Measurements from ENCODE around the gene SF3B3. TPM values are rescaled to one million over a fixed set of nuclear protein-coding genes. Genes with fewer than 3 reads are reported as not detected.
"Not testable (repeated sequence)": the region's sequence is repeated elsewhere in the genome, so short reads cannot be mapped to it uniquely, and the experiment has no call there.

Gene SF3B3
- total RNA-seq, 1 experiment from 2014 or later: 403 TPM

DNA sequence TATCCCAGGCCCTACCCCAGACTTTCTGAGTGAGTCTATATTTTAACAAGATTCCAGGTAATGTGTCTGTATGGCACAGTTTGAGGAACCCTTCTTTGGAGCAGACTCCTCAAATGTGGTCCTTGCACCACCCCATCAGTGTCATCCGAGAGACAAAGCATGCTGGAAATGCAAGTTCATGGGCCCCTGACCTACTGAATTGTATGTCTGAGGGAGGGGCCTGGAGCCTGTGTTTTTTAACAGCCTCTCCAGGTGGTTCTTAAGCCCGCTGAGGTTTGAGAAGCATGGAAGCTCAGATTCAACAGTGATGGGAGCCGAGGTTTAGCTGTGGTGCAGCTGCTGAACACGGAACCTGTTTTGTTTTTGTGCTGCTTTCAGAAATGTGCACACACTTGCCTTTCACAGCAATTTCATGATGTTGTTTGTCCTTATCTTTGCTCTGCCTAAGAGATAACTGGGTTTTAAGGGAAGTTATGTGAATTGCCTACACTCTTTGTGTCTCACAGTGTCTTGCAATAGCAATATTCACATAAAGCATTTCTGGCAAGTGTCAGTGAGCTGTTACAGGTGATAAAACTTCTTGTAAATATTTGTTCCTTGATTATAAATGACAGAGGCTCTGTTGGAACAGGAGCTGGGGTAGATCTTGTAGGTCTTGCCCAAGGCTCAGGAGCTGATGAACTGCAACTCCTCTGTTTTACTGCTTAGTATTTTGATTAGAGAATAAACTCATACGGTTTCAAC, 90.8 kb downstream of the SF3B3 start (continued):
- TF ChIP-seq YY1 (IDR thresholded peaks at IDR 0.05; ENCODE audit: extremely low read depth, insufficient replicate concordance, low read depth, low read length): no peak
- TF ChIP-seq SIN3A (IDR thresholded peaks at IDR 0.05; ENCODE audit: low read depth): no peak
- TF ChIP-seq, protein P1, sequence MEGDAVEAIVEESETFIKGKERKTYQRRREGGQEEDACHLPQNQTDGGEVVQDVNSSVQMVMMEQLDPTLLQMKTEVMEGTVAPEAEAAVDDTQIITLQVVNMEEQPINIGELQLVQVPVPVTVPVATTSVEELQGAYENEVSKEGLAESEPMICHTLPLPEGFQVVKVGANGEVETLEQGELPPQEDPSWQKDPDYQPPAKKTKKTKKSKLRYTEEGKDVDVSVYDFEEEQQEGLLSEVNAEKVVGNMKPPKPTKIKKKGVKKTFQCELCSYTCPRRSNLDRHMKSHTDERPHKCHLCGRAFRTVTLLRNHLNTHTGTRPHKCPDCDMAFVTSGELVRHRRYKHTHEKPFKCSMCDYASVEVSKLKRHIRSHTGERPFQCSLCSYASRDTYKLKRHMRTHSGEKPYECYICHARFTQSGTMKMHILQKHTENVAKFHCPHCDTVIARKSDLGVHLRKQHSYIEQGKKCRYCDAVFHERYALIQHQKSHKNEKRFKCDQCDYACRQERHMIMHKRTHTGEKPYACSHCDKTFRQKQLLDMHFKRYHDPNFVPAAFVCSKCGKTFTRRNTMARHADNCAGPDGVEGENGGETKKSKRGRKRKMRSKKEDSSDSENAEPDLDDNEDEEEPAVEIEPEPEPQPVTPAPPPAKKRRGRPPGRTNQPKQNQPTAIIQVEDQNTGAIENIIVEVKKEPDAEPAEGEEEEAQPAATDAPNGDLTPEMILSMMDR (IDR thresholded peaks at IDR 0.05 in 2 of 3, conservative IDR thresholded peaks at IDR 0.05 in 1 of 3; ENCODE audit: borderline replicate concordance in 1 of 3, insufficient read depth in 1 of 3, low read depth in 2 of 3, low read length in 2 of 3): no peak

DNA sequence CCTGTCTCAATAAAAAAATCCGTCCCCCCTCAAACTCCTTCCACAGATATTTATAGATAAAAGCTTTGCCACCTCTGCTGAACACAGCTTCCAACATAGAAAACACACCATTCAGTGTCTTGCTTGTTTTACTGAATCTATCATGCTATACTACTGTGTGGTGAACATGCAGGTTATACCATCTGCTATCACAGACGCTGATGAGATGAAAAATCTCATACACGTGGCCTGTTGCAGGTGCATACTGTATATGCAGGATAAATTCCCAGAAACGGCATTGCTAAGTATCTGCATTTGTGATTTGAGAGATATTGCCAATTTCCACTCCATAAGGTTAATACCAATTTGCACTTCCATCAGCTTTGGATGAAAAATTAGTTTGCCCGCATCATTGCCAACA, 92.3 kb downstream of the SF3B3 start:
- ChIA-PET POLR2A (no interaction called here), CTCF (no interaction called here), RAD21 (ENCODE audit: low non-redundant PET in 1 of 2, low total read pairs in 2 of 2, uncharacterized antibody in 2 of 2, unreplicated experiment in 2 of 2) (no interaction called here)
- DNase-seq (ENCODE audit: low read depth, low spot score) (no peak), ATAC-seq (no peak)
- H4K20me1 ChIP-seq (ENCODE audit: insufficient read depth): no peaks in the 10 kb centered on the region
- no peak overlapping the region for H3K9ac ChIP-seq (ENCODE audit: low read length)
- no peak overlapping the region for H3K27ac ChIP-seq (ENCODE audit: low read depth, low read length)
- intact Hi-C loops (cut with micrococcal nuclease): no loop called here
- H3K27me3 ChIP-seq (ENCODE audit: insufficient read depth, low read length): no peaks in the 10 kb centered on the region
- H3K4me1 ChIP-seq (ENCODE audit: control insufficient read depth in 1 of 2, insufficient read depth in 2 of 2, low read length in 2 of 2): no peaks in the 10 kb centered on the region
- H3K36me3 ChIP-seq (ENCODE audit: control insufficient read depth in 1 of 2, insufficient read depth in 2 of 2, low read length in 2 of 2): no peaks in the 10 kb centered on the region
- no peaks in the 10 kb centered on the region for H3K9me2 ChIP-seq (ENCODE audit: insufficient read depth)
- no peak for TF ChIP-seq CBX3 (IDR thresholded peaks at IDR 0.05; ENCODE audit: low read depth)
- no peak for TF ChIP-seq POLR2AphosphoS5 (IDR thresholded peaks at IDR 0.05; ENCODE audit: low read depth, low read length)
- TF ChIP-seq EZH2phosphoT487 (IDR thresholded peaks at IDR 0.05; ENCODE audit: borderline replicate concordance): no peak
- TF ChIP-seq SIN3A (IDR thresholded peaks at IDR 0.05; ENCODE audit: low read depth): no peak
- TF ChIP-seq, protein P1 (IDR thresholded peaks at IDR 0.05 in 2 of 3, conservative IDR thresholded peaks at IDR 0.05 in 1 of 3; ENCODE audit: borderline replicate concordance in 1 of 3, insufficient read depth in 1 of 3, low read depth in 2 of 3, low read length in 2 of 3): no peak
- TF ChIP-seq ZNF274 (IDR thresholded peaks at IDR 0.05; ENCODE audit: low read depth, low read length): no peak
- TF ChIP-seq, protein P2, sequence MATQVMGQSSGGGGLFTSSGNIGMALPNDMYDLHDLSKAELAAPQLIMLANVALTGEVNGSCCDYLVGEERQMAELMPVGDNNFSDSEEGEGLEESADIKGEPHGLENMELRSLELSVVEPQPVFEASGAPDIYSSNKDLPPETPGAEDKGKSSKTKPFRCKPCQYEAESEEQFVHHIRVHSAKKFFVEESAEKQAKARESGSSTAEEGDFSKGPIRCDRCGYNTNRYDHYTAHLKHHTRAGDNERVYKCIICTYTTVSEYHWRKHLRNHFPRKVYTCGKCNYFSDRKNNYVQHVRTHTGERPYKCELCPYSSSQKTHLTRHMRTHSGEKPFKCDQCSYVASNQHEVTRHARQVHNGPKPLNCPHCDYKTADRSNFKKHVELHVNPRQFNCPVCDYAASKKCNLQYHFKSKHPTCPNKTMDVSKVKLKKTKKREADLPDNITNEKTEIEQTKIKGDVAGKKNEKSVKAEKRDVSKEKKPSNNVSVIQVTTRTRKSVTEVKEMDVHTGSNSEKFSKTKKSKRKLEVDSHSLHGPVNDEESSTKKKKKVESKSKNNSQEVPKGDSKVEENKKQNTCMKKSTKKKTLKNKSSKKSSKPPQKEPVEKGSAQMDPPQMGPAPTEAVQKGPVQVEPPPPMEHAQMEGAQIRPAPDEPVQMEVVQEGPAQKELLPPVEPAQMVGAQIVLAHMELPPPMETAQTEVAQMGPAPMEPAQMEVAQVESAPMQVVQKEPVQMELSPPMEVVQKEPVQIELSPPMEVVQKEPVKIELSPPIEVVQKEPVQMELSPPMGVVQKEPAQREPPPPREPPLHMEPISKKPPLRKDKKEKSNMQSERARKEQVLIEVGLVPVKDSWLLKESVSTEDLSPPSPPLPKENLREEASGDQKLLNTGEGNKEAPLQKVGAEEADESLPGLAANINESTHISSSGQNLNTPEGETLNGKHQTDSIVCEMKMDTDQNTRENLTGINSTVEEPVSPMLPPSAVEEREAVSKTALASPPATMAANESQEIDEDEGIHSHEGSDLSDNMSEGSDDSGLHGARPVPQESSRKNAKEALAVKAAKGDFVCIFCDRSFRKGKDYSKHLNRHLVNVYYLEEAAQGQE (IDR thresholded peaks at IDR 0.05; ENCODE audit: low read depth): no peak
- no TSS peak for BruUV-seq (replicated peaks)
- H3K4me3 ChIP-seq (replicated peaks in 1 of 2; ENCODE audit: low read depth in 1 of 2, low read length in 2 of 2): no peak overlapping the region
- H3K79me2 ChIP-seq (ENCODE audit: insufficient read depth, low read length): no peaks in the 10 kb centered on the region
- no peak overlapping the region for H3K4me2 ChIP-seq (ENCODE audit: low read length)
- H3K9me3 ChIP-seq (ENCODE audit: control insufficient read depth in 1 of 2, insufficient read depth in 1 of 2, low read depth in 1 of 2, low read length in 2 of 2): no peaks in the 10 kb centered on the region
- H2AFZ ChIP-seq (ENCODE audit: low read depth, low read length, poor library complexity, severe bottlenecking): no peak overlapping the region

DNA sequence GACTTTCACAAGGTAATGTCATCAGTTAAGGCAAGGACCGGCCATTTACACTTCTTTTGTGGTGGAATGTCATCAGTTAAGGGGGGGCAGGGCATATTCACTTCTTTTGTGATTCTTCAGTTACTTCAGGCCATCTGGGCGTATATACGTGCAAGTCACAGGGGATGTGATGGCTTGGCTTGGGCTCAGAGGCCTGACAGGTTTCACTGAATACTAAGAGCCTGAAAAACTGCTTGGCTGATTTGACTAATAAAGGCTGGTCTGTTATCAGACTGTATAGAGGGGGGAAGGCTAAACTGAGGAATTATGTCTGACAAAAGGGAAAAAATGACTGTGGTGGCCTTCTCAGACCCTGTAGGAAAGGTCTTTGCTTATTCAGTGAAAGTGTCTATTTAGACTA, 98.2 kb downstream of the SF3B3 start:
- H4K20me1 ChIP-seq (ENCODE audit: insufficient read depth); H3K27ac ChIP-seq (ENCODE audit: low read depth, low read length); H3K4me2 ChIP-seq (ENCODE audit: low read length); H3K27me3 ChIP-seq (ENCODE audit: insufficient read depth, low read length); H3K9ac ChIP-seq (ENCODE audit: low read length); H3K79me2 ChIP-seq (ENCODE audit: insufficient read depth, low read length); BruUV-seq (replicated peaks); H2AFZ ChIP-seq (ENCODE audit: low read depth, low read length, poor library complexity, severe bottlenecking); ATAC-seq; H3K9me3 ChIP-seq (ENCODE audit: control insufficient read depth in 1 of 2, insufficient read depth in 1 of 2, low read depth in 1 of 2, low read length in 2 of 2); H3K4me3 ChIP-seq (replicated peaks in 1 of 2; ENCODE audit: low read depth in 1 of 2, low read length in 2 of 2); H3K9me2 ChIP-seq (ENCODE audit: insufficient read depth); POLR2A ChIA-PET; H3K4me1 ChIP-seq (ENCODE audit: control insufficient read depth in 1 of 2, insufficient read depth in 2 of 2, low read length in 2 of 2); CTCF ChIA-PET; H3K36me3 ChIP-seq (ENCODE audit: control insufficient read depth in 1 of 2, insufficient read depth in 2 of 2, low read length in 2 of 2); DNase-seq (ENCODE audit: low read depth, low spot score); RAD21 ChIA-PET (ENCODE audit: low non-redundant PET in 1 of 2, low total read pairs in 2 of 2, uncharacterized antibody in 2 of 2, unreplicated experiment in 2 of 2); intact Hi-C loops (cut with micrococcal nuclease): not testable (repeated sequence)
